ENCODE measurements around the gene SRPK2.

Gene SRPK2

GRCh38 chr7:105177026-105177425 is 211.7 kb downstream of the SRPK2 start:
- no peaks in the 10 kb centered on the region for H3K9me3 ChIP-seq
- H3K36me3 ChIP-seq = no peaks in the 10 kb centered on the region
- H3K27me3 ChIP-seq = no peaks in the 10 kb centered on the region
- H3K4me3 ChIP-seq (ENCODE audit: low read depth in 1 of 2, low read length in 1 of 2) = no peak overlapping the region
- peaks cover 0 to 6% of the 10 kb centered on the region in 2 experiments for H3K4me1 ChIP-seq (ENCODE audit: control insufficient read depth in 1 of 2, insufficient read depth in 1 of 2, low read depth in 1 of 2, low read length in 1 of 2)
- no peak for TF ChIP-seq CTCF (IDR thresholded peaks at IDR 0.05)
- H3K27ac ChIP-seq = no peak overlapping the region

- Histone ChIP-seq H3K4me1 (ENCODE audit: control insufficient read depth in 1 of 2, insufficient read depth in 1 of 2, low read depth in 1 of 2, low read length in 1 of 2) (no peaks in the 10 kb centered on the region), H3K36me3 (peaks cover 5% of the 10 kb centered on the region), H3K27me3 (no peaks in the 10 kb centered on the region), H3K4me3 (ENCODE audit: low read depth in 1 of 2, low read length in 1 of 2) (no peak overlapping the region), H3K9me3 (no peaks in the 10 kb centered on the region), H3K27ac (no peak overlapping the region)
- TF ChIP-seq CTCF (IDR thresholded peaks at IDR 0.05) = no peak
These were observed 215.1 kb downstream of the SRPK2 start for GRCh38 chr7:105173586-105173985.

GRCh38 chr7:105164751-105165150 is 224.0 kb downstream of the SRPK2 start:
- peaks cover 69% of the 10 kb centered on the region for H3K36me3 ChIP-seq
- no peak for TF ChIP-seq CTCF (IDR thresholded peaks at IDR 0.05)
- H3K27ac ChIP-seq = no peak overlapping the region

GRCh38 chr7:105163718-105164117 is 225.0 kb downstream of the SRPK2 start:
- peaks cover 73% of the 10 kb centered on the region for H3K36me3 ChIP-seq

More at GRCh38 chr7:105164751-105165150, 224.0 kb downstream of the SRPK2 start:
- Histone ChIP-seq H3K27me3 (no peaks in the 10 kb centered on the region), H3K4me3 (ENCODE audit: low read depth in 1 of 2, low read length in 1 of 2) (no peak overlapping the region), H3K9me3 (no peaks in the 10 kb centered on the region), H3K4me1 (ENCODE audit: control insufficient read depth in 1 of 2, insufficient read depth in 1 of 2, low read depth in 1 of 2, low read length in 1 of 2) (no peaks in the 10 kb centered on the region)

GRCh38 chr7:105161366-105161765 is 227.4 kb downstream of the SRPK2 start:
- no peaks in the 10 kb centered on the region for H3K27me3 ChIP-seq

More at GRCh38 chr7:105163718-105164117, 225.0 kb downstream of the SRPK2 start:
- H3K4me3 ChIP-seq (ENCODE audit: low read depth in 1 of 2, low read length in 1 of 2) = no peak overlapping the region
- no peaks in the 10 kb centered on the region for H3K27me3 ChIP-seq
- no peaks in the 10 kb centered on the region for H3K4me1 ChIP-seq (ENCODE audit: control insufficient read depth in 1 of 2, insufficient read depth in 1 of 2, low read depth in 1 of 2, low read length in 1 of 2)
- no peak overlapping the region for H3K27ac ChIP-seq
- TF ChIP-seq CTCF (IDR thresholded peaks at IDR 0.05) = no peak
- no peaks in the 10 kb centered on the region for H3K9me3 ChIP-seq

More at GRCh38 chr7:105161366-105161765, 227.4 kb downstream of the SRPK2 start:
- H3K9me3 ChIP-seq = no peaks in the 10 kb centered on the region
- no peak for TF ChIP-seq CTCF (IDR thresholded peaks at IDR 0.05)
- H3K36me3 ChIP-seq = peaks cover 49% of the 10 kb centered on the region
- no peak overlapping the region for H3K4me3 ChIP-seq (ENCODE audit: low read depth in 1 of 2, low read length in 1 of 2)
- H3K27ac ChIP-seq = no peak overlapping the region
- peaks cover 8 to 10% of the 10 kb centered on the region in 2 experiments for H3K4me1 ChIP-seq (ENCODE audit: control insufficient read depth in 1 of 2, insufficient read depth in 1 of 2, low read depth in 1 of 2, low read length in 1 of 2)
